Measurements from ENCODE around the gene OCEL1. TPM values are rescaled to one million over a fixed set of nuclear protein-coding genes. Genes with fewer than 3 reads are reported as not detected.

OCEL1 gene
- total RNA-seq, 1 donor from 2014 or later = 22.4 TPM

GRCh38 chr19:17214508-17215126, 11.4 kb upstream of the OCEL1 start:
- no peak for ATAC-seq (ENCODE audit: low read depth)
- H3K9me3 Mint-ChIP-seq = no peaks in the 10 kb centered on the region
- H3K27me3 Mint-ChIP-seq = no peaks in the 10 kb centered on the region
- ChIA-PET CTCF (interaction anchor here (3.0 kb wide), 1 partner anchor 21 kb away, joined by 9 read pairs; no protein-coding TSS in a partner anchor), POLR2A (interaction anchor here (0.5 to 2.7 kb wide), 23 partner anchors 9 to 887 kb away, joined by 3 to 63 read pairs (median 5); partner anchors contain the start of genes BABAM1, DDA1, HAUS8 and MRPL34)
- no peak for TF ChIP-seq CTCF (IDR thresholded peaks at IDR 0.05)
- intact Hi-C loops (cut with micrococcal nuclease) = loop anchor here (1.0 to 10.0 kb wide), 6 partner anchors 12 to 320 kb away; partner anchors contain the start of genes BABAM1, GTPBP3 and OCEL1
- peak overlapping the region; percentile 91 for H3K4me3 Mint-ChIP-seq
- H3K27ac Mint-ChIP-seq = peak overlapping the region; percentile 96
- H3K4me1 Mint-ChIP-seq = peaks cover 24% of the 10 kb centered on the region
- no peak for DNase-seq
- peaks cover 56% of the 10 kb centered on the region for H3K36me3 Mint-ChIP-seq (ENCODE audit: low read depth)

GRCh38 chr19:17215127-17215971, 10.7 kb upstream of the OCEL1 start, which contains the start of gene USE1:
USE1 (plus strand) TSS chr19:17215357; CDS start chr19:17215406, 49 bp downstream.
- Mint-ChIP-seq H3K9me3 (no peaks in the 10 kb centered on the region), H3K36me3 (ENCODE audit: low read depth) (peaks cover 53% of the 10 kb centered on the region), H3K4me1 (peaks cover 19% of the 10 kb centered on the region), H3K27me3 (no peaks in the 10 kb centered on the region), H3K27ac (peak within 1 kb of the TSS; percentile 96), H3K4me3 (peak within 1 kb of the TSS; percentile 91)
- ATAC-seq (ENCODE audit: low read depth) = peak; percentile 92
- no peak for TF ChIP-seq CTCF (IDR thresholded peaks at IDR 0.05)
- ChIA-PET POLR2A (interaction anchor here (0.5 to 2.7 kb wide), 29 partner anchors 9 to 1342 kb away, joined by 3 to 63 read pairs (median 4); partner anchors contain the start of genes ANKLE1, BABAM1, DDA1 and HAUS8), CTCF (interaction anchor here (3.0 kb wide), 1 partner anchor 20 kb away, joined by 9 read pairs; no protein-coding TSS in a partner anchor)
- peak; percentile 73 for DNase-seq
- intact Hi-C loops (cut with micrococcal nuclease) = loop anchor here (1.0 to 10.0 kb wide), 6 partner anchors 11 to 321 kb away; partner anchors contain the start of genes BABAM1, GTPBP3 and OCEL1

GRCh38 chr19:17216058-17216670, 9.9 kb upstream of the OCEL1 start:
- no peaks in the 10 kb centered on the region for H3K9me3 Mint-ChIP-seq
- H3K4me3 Mint-ChIP-seq = peak overlapping the region; percentile 91
- peaks cover 47% of the 10 kb centered on the region for H3K36me3 Mint-ChIP-seq (ENCODE audit: low read depth)
- CTCF ChIA-PET = interaction anchor here (3.0 kb wide), 1 partner anchor 20 kb away, joined by 9 read pairs; no protein-coding TSS in a partner anchor
- DNase-seq = no peak
- peaks cover 15% of the 10 kb centered on the region for H3K4me1 Mint-ChIP-seq
- POLR2A ChIA-PET = interaction anchor here (0.7 to 2.7 kb wide), 13 partner anchors 8 to 204 kb away, joined by 3 to 63 read pairs (median 9); partner anchors contain the start of genes ANKLE1, BABAM1, DDA1 and HAUS8
- ATAC-seq (ENCODE audit: low read depth) = no peak
- intact Hi-C loops (cut with micrococcal nuclease) = loop anchor here (10.0 kb wide), 1 partner anchor 321 kb away; no protein-coding TSS in a partner anchor
- peak overlapping the region; percentile 96 for H3K27ac Mint-ChIP-seq
- TF ChIP-seq CTCF (IDR thresholded peaks at IDR 0.05) = no peak
- H3K27me3 Mint-ChIP-seq = no peaks in the 10 kb centered on the region

- H3K9me3 Mint-ChIP-seq = no peaks in the 10 kb centered on the region
- ChIA-PET CTCF (no interaction called here), POLR2A (interaction anchor here (0.7 kb wide), 1 partner anchor 34 kb away, joined by 6 read pairs; no protein-coding TSS in a partner anchor)
- no peak for TF ChIP-seq CTCF (IDR thresholded peaks at IDR 0.05)
- ATAC-seq (ENCODE audit: low read depth) (no peak), DNase-seq (no peak)
- intact Hi-C loops (cut with micrococcal nuclease) = loop anchor here (10.0 kb wide), 1 partner anchor 324 kb away; no protein-coding TSS in a partner anchor
- H3K27me3 Mint-ChIP-seq = no peaks in the 10 kb centered on the region
- H3K4me3 Mint-ChIP-seq = no peak overlapping the region
- peaks cover 34% of the 10 kb centered on the region for H3K36me3 Mint-ChIP-seq (ENCODE audit: low read depth)
- H3K27ac Mint-ChIP-seq = no peak overlapping the region
- peaks cover 15% of the 10 kb centered on the region for H3K4me1 Mint-ChIP-seq
These were observed 6.7 kb upstream of the OCEL1 start for GRCh38 chr19:17219286-17219685.
